WERI-Rb-1 (cell line): ENCODE data around the gene NSD2.

Experiments
- DNase-seq: peaks from one replicate; pipeline ENCODE4 v3.0.0-alpha.2; 2020
- H3K27ac ChIP-seq: fragments of 250-450 bp; sonication (Bioruptor Pico); 2 replicates; pipeline ENCODE4 v1.5.1; 2020; ENCODE audit warnings: mild to moderate bottlenecking, moderate library complexity
- H3K27me3 ChIP-seq: fragments of 250-450 bp; sonication (Bioruptor Pico); 2 replicates; pipeline ENCODE4 v1.5.1; 2021; ENCODE audit warnings: mild to moderate bottlenecking, low read depth, moderate library complexity; ENCODE audit not compliant: insufficient read depth, severe bottlenecking
- H3K36me3 ChIP-seq: fragments of 250-450 bp; sonication (Bioruptor Pico); 2 replicates; pipeline ENCODE4 v1.5.1; 2020; ENCODE audit warnings: mild to moderate bottlenecking, moderate library complexity
- H3K4me3 ChIP-seq: 2 replicates; pipeline ENCODE4 v1.5.1; 2011; ENCODE audit warnings: low read depth, mild to moderate bottlenecking, control low read depth, low read length
- H3K9me3 ChIP-seq: fragments of 250-450 bp; sonication (Bioruptor Pico); 2 replicates; pipeline ENCODE4 v1.5.1; 2021; ENCODE audit warnings: mild to moderate bottlenecking, moderate library complexity; ENCODE audit not compliant: severe bottlenecking
- TF ChIP-seq, protein P1 (sequence below): IDR thresholded peaks from 2 replicates; pipeline ENCODE4 v1.5.1; 2011; ENCODE audit warnings: low read depth, mild to moderate bottlenecking, control low read depth, inconsistent platforms, low read length

NSD2 gene

DNA sequence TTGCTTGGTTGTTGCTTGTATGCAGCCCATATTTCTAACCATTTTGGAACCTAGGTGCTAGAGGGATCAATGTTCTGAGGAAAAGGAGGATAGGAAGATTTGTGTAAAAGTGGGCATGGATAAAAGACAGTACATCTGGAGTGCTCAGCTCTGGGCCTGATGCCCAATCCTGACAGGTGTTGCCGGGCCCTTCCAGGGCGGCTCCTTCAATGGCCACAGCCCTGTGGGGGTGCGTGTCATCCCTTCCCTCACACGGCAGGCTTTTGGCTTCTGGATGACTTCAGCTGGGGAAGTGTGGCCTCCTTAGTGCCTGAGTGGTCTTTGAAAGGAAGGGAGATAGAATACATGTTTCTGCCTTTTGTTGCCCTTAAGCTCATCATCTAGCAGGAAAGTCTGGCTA lies 90.4 kb downstream of the NSD2 start:
- Histone ChIP-seq H3K9me3 (no peaks in the 10 kb centered on the region), H3K4me3 (no peak overlapping the region), H3K27me3 (no peaks in the 10 kb centered on the region), H3K36me3 (peaks cover 94% of the 10 kb centered on the region), H3K27ac (no peak overlapping the region)
- DNase-seq, result no peak
- TF ChIP-seq, protein P1, sequence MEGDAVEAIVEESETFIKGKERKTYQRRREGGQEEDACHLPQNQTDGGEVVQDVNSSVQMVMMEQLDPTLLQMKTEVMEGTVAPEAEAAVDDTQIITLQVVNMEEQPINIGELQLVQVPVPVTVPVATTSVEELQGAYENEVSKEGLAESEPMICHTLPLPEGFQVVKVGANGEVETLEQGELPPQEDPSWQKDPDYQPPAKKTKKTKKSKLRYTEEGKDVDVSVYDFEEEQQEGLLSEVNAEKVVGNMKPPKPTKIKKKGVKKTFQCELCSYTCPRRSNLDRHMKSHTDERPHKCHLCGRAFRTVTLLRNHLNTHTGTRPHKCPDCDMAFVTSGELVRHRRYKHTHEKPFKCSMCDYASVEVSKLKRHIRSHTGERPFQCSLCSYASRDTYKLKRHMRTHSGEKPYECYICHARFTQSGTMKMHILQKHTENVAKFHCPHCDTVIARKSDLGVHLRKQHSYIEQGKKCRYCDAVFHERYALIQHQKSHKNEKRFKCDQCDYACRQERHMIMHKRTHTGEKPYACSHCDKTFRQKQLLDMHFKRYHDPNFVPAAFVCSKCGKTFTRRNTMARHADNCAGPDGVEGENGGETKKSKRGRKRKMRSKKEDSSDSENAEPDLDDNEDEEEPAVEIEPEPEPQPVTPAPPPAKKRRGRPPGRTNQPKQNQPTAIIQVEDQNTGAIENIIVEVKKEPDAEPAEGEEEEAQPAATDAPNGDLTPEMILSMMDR, result no peak

DNA sequence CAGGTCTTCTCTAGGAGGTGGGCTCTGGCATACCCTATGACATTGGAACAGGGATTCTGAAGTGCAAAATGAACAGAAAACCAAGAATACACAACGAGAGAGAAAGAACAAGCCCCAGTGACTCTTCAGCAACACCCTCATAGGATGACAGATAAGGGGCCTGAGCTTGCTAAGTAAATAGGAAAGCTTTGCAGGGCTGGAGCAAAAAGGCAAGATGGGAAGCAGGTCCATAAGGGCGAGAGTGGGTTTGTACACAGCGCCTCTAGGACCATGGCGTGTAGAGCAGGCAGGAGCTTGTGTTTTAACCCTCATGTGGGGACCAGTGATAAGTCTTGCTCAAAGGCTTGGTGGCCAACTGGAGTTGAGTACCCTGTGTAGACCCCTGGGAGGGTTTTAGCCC lies 91.8 kb downstream of the NSD2 start:
- DNase-seq, result no peak
- H3K36me3 ChIP-seq, result peaks cover 97% of the 10 kb centered on the region
- TF ChIP-seq, protein P1, result no peak
- H3K27ac ChIP-seq, result no peak overlapping the region
- H3K27me3 ChIP-seq, result no peaks in the 10 kb centered on the region
- H3K9me3 ChIP-seq, result no peaks in the 10 kb centered on the region
- H3K4me3 ChIP-seq, result no peak overlapping the region

DNA sequence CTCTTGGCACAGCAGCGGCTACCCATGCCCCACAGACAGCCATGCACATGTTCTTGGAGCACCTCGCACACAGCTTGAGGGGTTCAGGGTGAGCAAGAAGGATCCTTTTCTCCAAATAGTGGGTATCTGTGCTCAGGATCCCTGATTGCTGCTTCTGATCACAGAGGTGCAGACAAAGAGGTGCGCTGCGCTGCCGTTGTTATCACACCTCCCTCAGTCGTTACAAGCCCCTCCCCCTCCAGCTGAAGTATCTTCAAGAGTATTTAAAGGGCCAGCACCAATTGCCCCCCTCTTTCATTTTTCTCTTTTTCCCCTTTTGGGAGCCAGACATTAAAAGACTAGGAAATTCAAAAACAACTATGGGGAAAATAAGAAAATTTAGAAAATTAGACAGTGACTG lies 93.2 kb downstream of the NSD2 start:
- TF ChIP-seq, protein P1, result no peak
- no peaks in the 10 kb centered on the region for H3K9me3 ChIP-seq
- no peak for DNase-seq
- H3K4me3 ChIP-seq, result no peak overlapping the region
- H3K27ac ChIP-seq, result no peak overlapping the region
- no peaks in the 10 kb centered on the region for H3K27me3 ChIP-seq
- peaks cover 95% of the 10 kb centered on the region for H3K36me3 ChIP-seq

DNA sequence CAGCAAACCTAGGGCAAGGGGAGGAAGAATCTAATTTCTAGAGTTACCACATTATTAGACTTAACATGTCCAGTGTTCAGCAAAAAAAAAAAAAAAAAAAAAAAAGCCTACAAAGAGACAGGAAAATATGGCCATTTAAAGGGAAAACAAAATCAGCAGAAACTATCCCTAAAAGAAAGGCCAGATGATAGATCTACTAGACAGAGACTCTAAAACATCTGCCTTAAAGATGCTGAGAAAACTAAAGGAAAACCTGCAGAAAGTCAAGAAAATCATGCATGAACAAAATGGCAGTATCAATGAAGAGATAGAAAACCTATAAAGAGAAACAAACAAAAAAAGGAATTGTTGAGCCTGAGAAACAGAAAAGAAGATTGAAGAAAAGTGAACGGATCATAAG lies 93.8 kb downstream of the NSD2 start:
- H3K36me3 ChIP-seq, result peaks cover 93% of the 10 kb centered on the region
- H3K27me3 ChIP-seq, result no peaks in the 10 kb centered on the region
- TF ChIP-seq, protein P1, result no peak
- DNase-seq, result no peak
- H3K4me3 ChIP-seq, result no peak overlapping the region
- H3K27ac ChIP-seq, result no peak overlapping the region
- no peaks in the 10 kb centered on the region for H3K9me3 ChIP-seq

DNA sequence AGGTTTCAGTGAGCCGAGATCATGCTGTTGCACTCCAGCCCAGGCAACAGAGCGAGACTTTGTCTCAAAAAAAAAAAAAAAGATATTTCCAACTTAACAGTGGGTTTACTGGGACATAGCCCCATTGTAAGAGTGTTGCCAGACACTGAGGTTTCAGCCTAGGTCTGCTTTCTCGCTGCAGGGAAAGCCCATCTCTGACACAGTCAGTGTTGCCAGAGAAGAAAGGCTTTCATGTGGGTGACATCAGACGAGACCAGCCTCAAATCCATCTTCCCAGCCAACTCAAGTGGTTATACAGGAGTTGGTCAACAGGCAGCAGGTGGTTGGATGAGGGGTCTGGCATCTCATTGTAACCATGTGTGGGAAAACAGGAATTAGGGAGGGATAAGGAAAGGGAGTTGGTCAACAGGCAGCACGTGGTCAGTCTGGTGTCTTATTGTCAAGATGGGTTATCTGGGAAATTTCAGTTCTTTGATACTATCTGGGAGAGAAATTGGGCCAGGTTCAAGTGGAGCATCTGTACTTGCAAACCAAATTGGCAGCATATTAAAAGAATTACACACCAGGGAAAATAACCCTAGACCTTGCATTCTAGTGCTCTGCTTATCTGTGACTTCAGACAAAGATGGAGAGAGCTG lies 96.4 kb downstream of the NSD2 start:
- H3K9me3 ChIP-seq, result no peaks in the 10 kb centered on the region
- no peaks in the 10 kb centered on the region for H3K27me3 ChIP-seq
- TF ChIP-seq, protein P1, result no peak
- H3K27ac ChIP-seq, result no peak overlapping the region
- DNase-seq, result no peak
- H3K4me3 ChIP-seq, result no peak overlapping the region
- H3K36me3 ChIP-seq, result peaks cover 92% of the 10 kb centered on the region

DNA sequence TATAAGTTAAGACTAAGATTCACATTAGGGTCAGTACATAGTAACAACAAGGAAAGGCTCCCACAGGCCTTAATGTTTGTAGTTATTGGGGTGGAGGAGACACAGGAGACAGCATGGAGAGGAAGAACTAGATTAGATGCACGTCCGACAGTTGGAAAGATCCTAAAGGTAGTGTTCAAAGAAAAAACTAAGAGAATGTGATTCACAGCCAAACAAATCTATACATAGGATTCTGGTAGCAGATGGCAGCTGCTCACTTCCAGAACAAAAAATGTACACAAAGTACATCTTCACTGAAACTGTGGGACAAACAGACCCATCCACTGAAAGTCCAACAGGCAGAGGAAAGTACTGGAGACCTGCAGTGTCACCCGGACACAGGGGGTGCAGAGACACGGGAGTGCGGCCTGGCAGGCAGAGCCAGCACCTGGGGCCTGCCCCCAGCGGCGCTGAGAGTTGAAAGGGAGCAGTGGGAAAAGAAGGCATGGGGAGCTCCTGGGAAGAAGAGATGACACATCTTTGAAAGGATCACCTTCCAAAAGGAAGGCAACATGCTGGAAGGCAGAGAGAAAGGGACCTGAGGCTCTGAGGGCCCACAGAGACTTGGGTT lies 97.6 kb downstream of the NSD2 start:
- no peaks in the 10 kb centered on the region for H3K27me3 ChIP-seq
- no peak overlapping the region for H3K27ac ChIP-seq
- no peaks in the 10 kb centered on the region for H3K9me3 ChIP-seq
- no peak for DNase-seq
- peaks cover 92% of the 10 kb centered on the region for H3K36me3 ChIP-seq
- H3K4me3 ChIP-seq, result no peak overlapping the region
- TF ChIP-seq, protein P1, result no peak
